Fibroblast of pulmonary artery (primary cell): Measurements from ENCODE around the gene EIF3D.
"Not testable (repeated sequence)": the region's sequence is repeated elsewhere in the genome, so short reads cannot be mapped to it uniquely, and the experiment has no call there.

Experiments
- DNase-seq: peaks from one replicate; pipeline ENCODE4 v3.0.0-alpha.2; 2010; ENCODE audit warnings: low read depth
- H3K4me3 ChIP-seq: replicated peaks from 2 replicates; pipeline ENCODE4 v1.5.1; 2011; ENCODE audit warnings: low read depth, mild to moderate bottlenecking, control low read depth, low read length, moderate library complexity
- TF ChIP-seq, protein P1 (sequence below): IDR thresholded peaks from 2 replicates; pipeline ENCODE4 v1.5.1; 2011; ENCODE audit warnings: mild to moderate bottlenecking, control low read depth, low read length, inconsistent platforms; ENCODE audit errors: missing control alignments

The EIF3D gene

DNA sequence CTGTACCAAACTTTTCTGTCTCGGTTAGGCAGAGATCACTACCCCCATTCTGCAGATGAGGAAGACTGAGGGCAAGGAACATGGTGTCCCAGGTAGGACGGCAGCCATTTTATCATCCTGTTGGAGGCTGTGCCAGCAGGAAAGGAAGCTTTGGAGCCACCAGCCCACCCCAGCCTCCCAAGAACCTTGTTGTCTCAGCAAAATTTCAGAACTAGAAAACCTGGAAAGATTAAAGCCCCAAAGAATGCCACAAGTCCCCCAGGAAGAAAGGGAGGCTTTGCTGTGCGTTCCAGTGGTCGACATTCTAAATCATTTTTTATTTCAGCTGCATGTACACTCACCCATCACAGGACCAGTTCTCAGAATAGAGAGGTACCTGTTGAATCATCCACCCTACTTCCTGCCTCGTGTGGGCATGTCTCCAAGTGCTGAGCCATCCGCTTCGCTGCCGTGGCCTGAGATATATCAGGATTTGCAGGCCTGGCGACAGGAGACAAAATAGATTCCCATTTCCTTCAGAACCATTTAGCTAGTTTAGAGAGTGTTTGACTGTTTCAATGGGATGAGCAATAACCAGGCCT, 13.0 kb upstream of the EIF3D start:
- peak; percentile 84 for DNase-seq
- TF ChIP-seq, protein P1, sequence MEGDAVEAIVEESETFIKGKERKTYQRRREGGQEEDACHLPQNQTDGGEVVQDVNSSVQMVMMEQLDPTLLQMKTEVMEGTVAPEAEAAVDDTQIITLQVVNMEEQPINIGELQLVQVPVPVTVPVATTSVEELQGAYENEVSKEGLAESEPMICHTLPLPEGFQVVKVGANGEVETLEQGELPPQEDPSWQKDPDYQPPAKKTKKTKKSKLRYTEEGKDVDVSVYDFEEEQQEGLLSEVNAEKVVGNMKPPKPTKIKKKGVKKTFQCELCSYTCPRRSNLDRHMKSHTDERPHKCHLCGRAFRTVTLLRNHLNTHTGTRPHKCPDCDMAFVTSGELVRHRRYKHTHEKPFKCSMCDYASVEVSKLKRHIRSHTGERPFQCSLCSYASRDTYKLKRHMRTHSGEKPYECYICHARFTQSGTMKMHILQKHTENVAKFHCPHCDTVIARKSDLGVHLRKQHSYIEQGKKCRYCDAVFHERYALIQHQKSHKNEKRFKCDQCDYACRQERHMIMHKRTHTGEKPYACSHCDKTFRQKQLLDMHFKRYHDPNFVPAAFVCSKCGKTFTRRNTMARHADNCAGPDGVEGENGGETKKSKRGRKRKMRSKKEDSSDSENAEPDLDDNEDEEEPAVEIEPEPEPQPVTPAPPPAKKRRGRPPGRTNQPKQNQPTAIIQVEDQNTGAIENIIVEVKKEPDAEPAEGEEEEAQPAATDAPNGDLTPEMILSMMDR = no peak
- no peak overlapping the region for H3K4me3 ChIP-seq

DNA sequence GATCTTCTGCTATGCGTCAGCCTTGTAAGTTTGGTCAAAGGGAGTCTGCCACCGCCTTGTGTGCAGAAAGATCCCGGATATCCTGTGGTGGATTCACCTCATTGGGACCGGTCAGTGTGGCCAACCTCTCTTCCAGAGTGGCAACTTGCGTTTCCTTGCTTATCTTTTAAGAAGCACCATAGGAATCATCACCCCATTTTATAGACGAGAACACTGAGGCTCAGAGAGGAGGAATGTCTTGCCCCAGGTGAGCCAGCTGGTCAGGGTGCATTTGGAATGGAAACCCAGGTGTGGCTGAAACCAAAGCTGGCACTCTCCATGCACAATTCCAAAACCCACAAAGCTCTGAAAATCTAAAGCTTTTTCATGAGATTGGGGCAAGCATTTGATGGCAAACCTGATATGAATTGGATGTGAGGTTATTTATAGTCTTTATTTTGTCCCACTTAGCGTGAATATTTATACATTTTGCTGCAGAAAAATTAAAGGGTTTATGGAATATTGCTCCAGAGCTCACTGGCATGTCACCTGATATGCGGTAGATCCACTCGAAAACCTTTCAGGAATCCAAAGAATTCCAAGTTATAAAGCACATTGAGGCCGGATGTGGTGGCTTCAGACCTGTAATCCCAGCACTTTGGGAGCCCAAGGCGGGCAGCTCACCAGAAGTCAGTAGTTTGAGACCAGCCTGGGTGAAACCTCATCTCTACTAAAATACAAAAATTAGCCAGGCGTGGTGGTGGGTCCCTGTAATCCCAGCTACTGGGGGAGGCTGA, 12.1 kb upstream of the EIF3D start:
- TF ChIP-seq, protein P1 = no peak
- DNase-seq = no peak

DNA sequence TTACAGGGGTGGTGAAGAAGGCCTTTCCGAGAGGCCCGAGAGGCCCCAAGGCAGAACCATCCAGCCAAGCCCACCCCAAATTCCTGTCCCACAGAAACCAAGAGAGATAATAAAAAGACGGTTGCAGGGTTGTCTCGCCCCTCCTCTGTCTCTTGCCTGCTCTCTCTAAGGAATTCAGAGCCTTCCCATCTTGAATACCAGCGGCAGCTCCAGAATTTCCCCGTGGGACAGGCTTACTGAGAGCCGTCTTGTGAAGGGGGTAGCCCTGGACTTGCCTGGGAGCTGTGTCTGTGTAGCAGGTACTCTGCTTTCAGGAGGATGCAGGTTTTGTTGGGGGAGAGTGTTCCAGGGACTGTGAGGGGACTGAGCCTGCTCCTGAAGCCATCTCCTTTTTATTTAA, 9.6 kb upstream of the EIF3D start:
- H3K4me3 ChIP-seq = no peak overlapping the region
- DNase-seq = no peak
- TF ChIP-seq, protein P1 = no peak

More for the DNA sequence above, 12.1 kb upstream of the EIF3D start:
- no peak overlapping the region for H3K4me3 ChIP-seq

DNA sequence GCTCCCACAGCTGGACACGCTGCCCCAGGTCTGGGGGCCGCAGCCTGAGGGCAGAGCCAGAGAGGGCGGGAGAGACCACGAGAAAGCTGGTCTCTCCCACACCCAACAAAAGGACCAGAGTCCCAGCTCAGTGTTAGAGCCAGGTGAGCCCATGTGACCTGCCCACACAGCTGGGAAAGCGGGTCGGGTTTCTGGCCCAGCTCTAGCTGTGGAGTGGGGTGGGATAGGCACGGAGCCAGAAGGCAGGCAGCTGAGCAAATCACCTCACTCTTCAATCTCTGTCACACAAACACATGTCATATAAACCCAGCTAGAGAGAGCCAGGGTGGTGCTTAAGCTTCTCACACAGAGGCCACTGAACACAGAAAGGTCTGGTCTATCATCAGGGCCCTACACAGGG, 7.8 kb upstream of the EIF3D start:
- TF ChIP-seq, protein P1 = no peak

DNA sequence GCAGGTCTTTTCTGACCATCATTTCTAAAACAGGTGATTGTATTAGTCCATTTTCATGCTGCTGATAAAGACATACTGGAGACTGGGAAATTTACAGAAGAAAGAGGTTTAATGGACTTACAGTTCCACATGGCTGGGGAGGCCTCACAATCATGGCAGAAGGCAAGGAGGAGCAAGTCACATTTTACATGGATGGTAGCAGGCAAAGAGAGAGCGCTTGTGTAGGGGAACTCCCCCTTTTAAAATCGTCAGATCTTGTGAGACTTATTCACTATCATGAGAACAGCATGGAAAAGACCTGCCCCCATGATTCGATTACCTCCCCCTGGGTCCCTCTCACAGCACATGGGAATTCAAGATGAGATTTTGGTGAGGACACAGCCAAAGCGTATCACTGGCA, 4.4 kb upstream of the EIF3D start:
- DNase-seq = not testable (repeated sequence)

More for the DNA sequence above, 7.8 kb upstream of the EIF3D start:
- H3K4me3 ChIP-seq = no peak overlapping the region
- DNase-seq = no peak

DNA sequence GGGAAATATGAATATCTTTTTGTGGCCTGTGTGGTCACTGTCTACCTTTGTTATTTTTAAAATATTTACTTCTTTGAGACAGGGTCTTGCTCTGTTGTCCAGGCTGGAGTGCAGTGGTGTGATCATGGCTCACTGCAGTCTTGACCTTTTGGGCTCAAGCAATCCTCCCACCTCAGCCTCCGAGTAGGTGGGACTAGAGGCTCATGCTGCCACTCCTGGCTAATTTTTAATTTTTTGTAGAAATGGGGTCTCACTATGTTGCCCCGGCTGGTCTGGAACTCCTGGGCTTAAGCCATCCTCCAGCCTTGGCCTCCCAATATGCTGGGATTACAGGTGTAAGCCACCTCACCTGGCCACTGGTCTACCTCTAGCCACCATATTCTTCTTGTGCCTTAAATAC, 3.5 kb upstream of the EIF3D start:
- DNase-seq = no peak
- TF ChIP-seq, protein P1 = no peak
- no peak overlapping the region for H3K4me3 ChIP-seq

More for the DNA sequence above, 4.4 kb upstream of the EIF3D start:
- not testable (repeated sequence) for H3K4me3 ChIP-seq

DNA sequence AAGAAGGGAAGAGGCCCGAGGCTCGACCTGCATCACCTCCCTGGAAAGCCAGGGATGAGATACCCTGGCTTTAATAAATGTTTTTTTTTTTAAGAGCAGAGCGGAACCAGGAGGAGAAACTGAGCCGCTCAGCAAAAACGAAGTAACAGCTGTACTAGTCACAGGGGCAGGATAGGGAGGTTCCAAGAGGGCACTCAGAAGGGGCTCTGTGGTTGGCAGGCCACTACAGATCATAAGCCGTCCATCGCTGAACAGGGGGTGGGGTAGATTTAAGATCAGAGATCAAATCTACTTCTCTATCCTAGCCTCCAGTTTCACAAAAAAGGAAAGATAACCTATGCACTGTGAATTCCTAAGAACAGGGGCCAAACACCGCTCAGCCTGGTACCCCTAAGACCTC, 625 bp downstream of the EIF3D start:
- DNase-seq = peak; percentile 24
- TF ChIP-seq, protein P1 = no peak

More for the DNA sequence above, 625 bp downstream of the EIF3D start:
- peak overlapping the region; percentile 73 for H3K4me3 ChIP-seq
